Measurements from ENCODE around the gene SH3RF3. TPM values are rescaled to one million over a fixed set of nuclear protein-coding genes. Genes with fewer than 3 reads are reported as not detected.

Gene SH3RF3
- total RNA-seq, 3 donors from 2014 or later, result 3.2 to 5.6 (median 4.6) TPM

DNA sequence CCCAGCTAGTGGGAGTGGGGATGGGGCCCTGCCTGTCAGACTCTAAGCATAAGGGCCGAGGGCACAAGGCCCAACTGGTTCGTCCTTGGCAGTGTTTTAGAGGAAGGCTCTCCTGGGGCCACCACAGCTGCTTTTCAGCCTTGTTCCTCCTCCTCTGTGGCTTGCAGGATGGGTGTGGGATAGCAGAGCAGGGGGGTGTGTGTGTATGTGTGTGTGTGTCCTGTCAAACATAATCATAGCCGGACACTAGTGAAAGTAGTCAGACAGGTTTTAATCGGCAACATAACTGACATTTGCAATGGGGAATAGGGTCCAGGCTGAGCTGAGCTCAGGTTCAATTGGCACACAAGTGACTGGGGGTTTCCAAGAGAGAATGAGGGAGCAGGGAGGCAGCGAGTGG is 370.6 kb downstream of the SH3RF3 start:
- no peaks in the 10 kb centered on the region for H3K4me1 ChIP-seq
- DNase-seq (ENCODE audit: low spot score in 2 of 2), result peak in 1 of 2 donors; percentile 59
- H3K27me3 ChIP-seq, result no peaks in the 10 kb centered on the region
- no peaks in the 10 kb centered on the region for H3K36me3 ChIP-seq
- no peak overlapping the region for H3K4me3 ChIP-seq
- TF ChIP-seq POLR2AphosphoS5 (IDR thresholded peaks at IDR 0.05), result no peak
- H3K27ac ChIP-seq, result peak overlapping the region; percentile 13 to 68
- H3K9me3 ChIP-seq, result no peaks in the 10 kb centered on the region
- intact Hi-C loops (cut with DNase I; ENCODE audit: low total_unique reads), result no loop called here

DNA sequence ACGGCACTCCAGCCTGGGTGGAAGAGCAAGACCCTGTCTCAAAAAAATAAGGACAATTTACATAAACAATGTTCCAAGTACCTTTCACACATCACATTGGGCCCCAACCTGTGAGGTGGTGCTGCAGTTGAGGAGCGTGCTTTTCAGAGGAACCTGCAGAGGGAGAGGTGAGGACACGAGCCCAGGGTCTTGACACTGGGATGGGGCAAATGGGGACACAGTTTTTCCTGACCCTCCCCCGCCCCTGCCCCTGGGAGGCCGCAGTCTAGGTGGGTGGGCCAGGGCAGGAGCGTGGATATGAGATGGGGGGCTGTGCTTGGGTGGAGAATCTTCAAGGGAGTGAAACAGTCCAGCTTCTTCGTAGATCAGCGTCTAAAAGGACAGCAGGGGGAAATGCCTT is 371.9 kb downstream of the SH3RF3 start:
- Histone ChIP-seq H3K9me3 (peaks cover 6% of the 10 kb centered on the region in 2 donors), H3K27ac (no peak overlapping the region), H3K4me1 (no peaks in the 10 kb centered on the region), H3K4me3 (no peak overlapping the region), H3K36me3 (no peaks in the 10 kb centered on the region), H3K27me3 (no peaks in the 10 kb centered on the region)
- DNase-seq (ENCODE audit: low spot score in 2 of 2), result no peak
- intact Hi-C loops (cut with DNase I; ENCODE audit: low total_unique reads), result no loop called here
- TF ChIP-seq, protein P1, sequence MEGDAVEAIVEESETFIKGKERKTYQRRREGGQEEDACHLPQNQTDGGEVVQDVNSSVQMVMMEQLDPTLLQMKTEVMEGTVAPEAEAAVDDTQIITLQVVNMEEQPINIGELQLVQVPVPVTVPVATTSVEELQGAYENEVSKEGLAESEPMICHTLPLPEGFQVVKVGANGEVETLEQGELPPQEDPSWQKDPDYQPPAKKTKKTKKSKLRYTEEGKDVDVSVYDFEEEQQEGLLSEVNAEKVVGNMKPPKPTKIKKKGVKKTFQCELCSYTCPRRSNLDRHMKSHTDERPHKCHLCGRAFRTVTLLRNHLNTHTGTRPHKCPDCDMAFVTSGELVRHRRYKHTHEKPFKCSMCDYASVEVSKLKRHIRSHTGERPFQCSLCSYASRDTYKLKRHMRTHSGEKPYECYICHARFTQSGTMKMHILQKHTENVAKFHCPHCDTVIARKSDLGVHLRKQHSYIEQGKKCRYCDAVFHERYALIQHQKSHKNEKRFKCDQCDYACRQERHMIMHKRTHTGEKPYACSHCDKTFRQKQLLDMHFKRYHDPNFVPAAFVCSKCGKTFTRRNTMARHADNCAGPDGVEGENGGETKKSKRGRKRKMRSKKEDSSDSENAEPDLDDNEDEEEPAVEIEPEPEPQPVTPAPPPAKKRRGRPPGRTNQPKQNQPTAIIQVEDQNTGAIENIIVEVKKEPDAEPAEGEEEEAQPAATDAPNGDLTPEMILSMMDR (IDR thresholded peaks at IDR 0.05), result no peak
- TF ChIP-seq POLR2AphosphoS5 (IDR thresholded peaks at IDR 0.05) (no peak), POLR2A (IDR thresholded peaks at IDR 0.05) (no peak)

DNA sequence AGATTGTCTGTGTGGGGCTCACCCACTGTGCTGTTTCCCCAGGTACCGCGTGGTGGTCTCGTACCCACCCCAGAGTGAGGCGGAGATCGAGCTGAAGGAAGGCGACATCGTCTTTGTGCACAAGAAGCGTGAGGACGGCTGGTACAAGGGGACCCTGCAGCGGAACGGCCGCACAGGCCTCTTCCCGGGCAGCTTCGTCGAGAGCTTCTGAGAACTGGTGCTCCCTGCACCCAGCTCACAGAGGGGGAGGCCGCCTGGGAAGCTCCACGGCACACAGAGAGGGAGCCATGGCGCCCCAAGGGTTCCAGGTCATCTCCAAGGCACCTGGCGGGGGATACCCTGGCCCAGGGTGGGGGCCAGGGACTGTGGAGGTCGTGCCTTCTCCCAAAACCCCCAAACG is 372.5 kb downstream of the SH3RF3 start:
- Histone ChIP-seq H3K27me3 (no peaks in the 10 kb centered on the region), H3K4me3 (no peak overlapping the region), H3K36me3 (no peaks in the 10 kb centered on the region), H3K27ac (no peak overlapping the region), H3K4me1 (no peaks in the 10 kb centered on the region), H3K9me3 (peaks cover 7 to 9% of the 10 kb centered on the region in 2 donors)
- TF ChIP-seq POLR2AphosphoS5 (IDR thresholded peaks at IDR 0.05), result no peak
- no peak for TF ChIP-seq POLR2A (IDR thresholded peaks at IDR 0.05)
- TF ChIP-seq, protein P1 (IDR thresholded peaks at IDR 0.05), result no peak
- intact Hi-C loops (cut with DNase I; ENCODE audit: low total_unique reads), result no loop called here
- DNase-seq (ENCODE audit: low spot score in 2 of 2), result no peak

DNA sequence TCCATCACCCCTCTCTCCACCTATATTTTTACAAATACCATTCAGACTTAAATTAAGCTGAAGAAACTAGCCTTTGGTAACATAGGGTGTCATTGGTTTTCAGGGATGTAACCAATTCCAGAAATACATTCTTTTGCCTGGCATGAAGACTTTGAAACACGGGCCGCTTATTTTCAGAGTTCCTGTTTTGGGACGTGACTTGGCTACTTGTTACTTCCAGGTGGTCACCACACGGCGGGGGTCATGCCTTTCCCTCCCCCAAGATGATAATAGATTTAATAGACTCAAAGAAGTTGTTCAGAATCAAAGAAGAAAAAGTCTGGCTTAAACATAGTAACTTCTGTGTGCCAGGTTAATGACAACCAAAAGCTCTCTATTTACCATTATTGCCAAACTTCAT is 374.2 kb downstream of the SH3RF3 start:
- Histone ChIP-seq H3K27ac (no peak overlapping the region), H3K9me3 (peaks cover 7 to 9% of the 10 kb centered on the region in 2 donors), H3K27me3 (no peaks in the 10 kb centered on the region), H3K4me3 (no peak overlapping the region), H3K36me3 (no peaks in the 10 kb centered on the region), H3K4me1 (no peaks in the 10 kb centered on the region)
- DNase-seq (ENCODE audit: low spot score in 2 of 2), result no peak
- TF ChIP-seq POLR2A (IDR thresholded peaks at IDR 0.05), result no peak
- TF ChIP-seq POLR2AphosphoS5 (IDR thresholded peaks at IDR 0.05), result no peak
- TF ChIP-seq, protein P1 (IDR thresholded peaks at IDR 0.05), result no peak
- intact Hi-C loops (cut with DNase I; ENCODE audit: low total_unique reads), result no loop called here

DNA sequence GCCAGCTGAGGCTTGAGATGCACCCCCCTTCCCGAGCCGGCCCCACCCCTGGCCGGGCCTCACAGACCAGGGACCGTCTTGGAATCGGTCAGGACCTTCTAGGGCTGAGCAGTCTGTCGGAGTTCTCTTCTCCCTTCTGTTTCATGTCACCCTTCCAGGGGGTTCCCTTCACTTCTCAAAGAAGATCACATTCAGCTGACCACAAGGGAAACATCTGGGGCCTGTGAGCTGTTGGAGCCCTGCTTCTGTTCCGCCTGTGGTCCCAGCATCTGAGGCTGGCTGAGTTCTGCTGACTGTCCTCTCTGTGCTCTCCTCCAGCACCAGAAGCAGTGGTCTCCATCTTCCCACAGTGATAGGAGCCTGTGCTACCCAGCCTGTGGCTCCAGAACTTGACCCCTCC is 378.2 kb downstream of the SH3RF3 start:
- peaks cover 7 to 9% of the 10 kb centered on the region in 2 donors for H3K9me3 ChIP-seq
- intact Hi-C loops (cut with DNase I; ENCODE audit: low total_unique reads), result no loop called here
- no peak for TF ChIP-seq POLR2AphosphoS5 (IDR thresholded peaks at IDR 0.05)
- no peak for TF ChIP-seq POLR2A (IDR thresholded peaks at IDR 0.05)
- TF ChIP-seq, protein P1 (IDR thresholded peaks at IDR 0.05), result no peak
- no peak for DNase-seq (ENCODE audit: low spot score in 2 of 2)
- H3K27me3 ChIP-seq, result no peaks in the 10 kb centered on the region
- no peak overlapping the region for H3K27ac ChIP-seq
- H3K4me1 ChIP-seq, result no peaks in the 10 kb centered on the region
- no peaks in the 10 kb centered on the region for H3K36me3 ChIP-seq
- H3K4me3 ChIP-seq, result no peak overlapping the region

DNA sequence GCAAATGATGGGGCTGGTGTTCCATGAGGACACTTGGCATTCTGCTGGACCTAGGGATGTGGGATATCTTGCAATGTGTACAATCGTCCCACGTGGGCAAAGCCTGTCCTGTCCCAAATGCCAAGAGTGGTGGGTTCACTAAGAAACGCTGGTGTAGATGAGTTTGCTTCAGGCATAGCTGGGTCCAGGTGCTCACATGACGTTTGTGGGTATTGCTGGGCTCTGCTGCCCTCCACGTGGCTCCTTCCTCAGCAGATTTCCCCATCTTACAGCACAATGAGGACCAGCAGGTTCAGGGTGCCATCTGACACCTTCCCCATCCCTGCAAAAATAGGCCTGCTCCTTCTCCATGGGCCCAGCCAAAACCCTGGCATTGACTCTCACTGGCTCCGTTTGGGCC is 378.8 kb downstream of the SH3RF3 start:
- Histone ChIP-seq H3K27me3 (no peaks in the 10 kb centered on the region), H3K4me1 (no peaks in the 10 kb centered on the region), H3K4me3 (no peak overlapping the region), H3K27ac (no peak overlapping the region), H3K36me3 (no peaks in the 10 kb centered on the region), H3K9me3 (peaks cover 7 to 9% of the 10 kb centered on the region in 2 donors)
- intact Hi-C loops (cut with DNase I; ENCODE audit: low total_unique reads), result no loop called here
- no peak for DNase-seq (ENCODE audit: low spot score in 2 of 2)
- TF ChIP-seq POLR2AphosphoS5 (IDR thresholded peaks at IDR 0.05), result no peak
- TF ChIP-seq POLR2A (IDR thresholded peaks at IDR 0.05), result no peak
- TF ChIP-seq, protein P1 (IDR thresholded peaks at IDR 0.05), result no peak

Data from breast epithelium (tissue), 4 donors.